Stimulated activated naive CD8-positive, alpha-beta T cell treated with anti-CD3 and anti-CD28 coated beads, Interleukin-15, Interleukin-2, amounts not matched to agents 100 ng/mL and 50 ng/mL, for 24 hours (primary cell): Measurements from ENCODE around the gene LAMA3.

Experiments used
- H3K27ac Mint-ChIP-seq: one replicate; pipeline ENCODE4 v1.8.0; 2021; ENCODE audit warnings: mild to moderate bottlenecking, mixed read lengths
- H3K27me3 Mint-ChIP-seq: one replicate; pipeline ENCODE4 v1.8.0; 2021; ENCODE audit warnings: mixed read lengths
- H3K36me3 Mint-ChIP-seq: one replicate; pipeline ENCODE4 v1.8.0; 2021; ENCODE audit warnings: low read depth, mixed read lengths
- H3K4me1 Mint-ChIP-seq: one replicate; pipeline ENCODE4 v1.8.0; 2021; ENCODE audit warnings: low read depth, mixed read lengths
- H3K4me3 Mint-ChIP-seq: one replicate; pipeline ENCODE4 v1.8.0; 2021; ENCODE audit warnings: mild to moderate bottlenecking, mixed read lengths
- H3K9me3 Mint-ChIP-seq: one replicate; pipeline ENCODE4 v1.8.0; 2021; ENCODE audit warnings: mixed read lengths

LAMA3 gene

GRCh38 chr18:23924813-23925212 is 235.6 kb downstream of the LAMA3 start:
- no peaks in the 10 kb centered on the region for H3K27me3 Mint-ChIP-seq
- no peaks in the 10 kb centered on the region for H3K9me3 Mint-ChIP-seq
- H3K4me3 Mint-ChIP-seq, result no peak overlapping the region
- no peaks in the 10 kb centered on the region for H3K36me3 Mint-ChIP-seq
- peaks cover 15% of the 10 kb centered on the region for H3K4me1 Mint-ChIP-seq
- H3K27ac Mint-ChIP-seq, result no peak overlapping the region

GRCh38 chr18:23926571-23926970 is 237.3 kb downstream of the LAMA3 start:
- no peaks in the 10 kb centered on the region for H3K9me3 Mint-ChIP-seq
- H3K36me3 Mint-ChIP-seq, result no peaks in the 10 kb centered on the region
- H3K27ac Mint-ChIP-seq, result no peak overlapping the region
- peaks cover 20% of the 10 kb centered on the region for H3K4me1 Mint-ChIP-seq
- H3K27me3 Mint-ChIP-seq, result no peaks in the 10 kb centered on the region
- H3K4me3 Mint-ChIP-seq, result no peak overlapping the region

- Mint-ChIP-seq H3K27me3 (no peaks in the 10 kb centered on the region), H3K36me3 (no peaks in the 10 kb centered on the region), H3K4me1 (peaks cover 18% of the 10 kb centered on the region), H3K9me3 (no peaks in the 10 kb centered on the region), H3K27ac (no peak overlapping the region), H3K4me3 (no peak overlapping the region)
Measured at GRCh38 chr18:23927821-23928746, 238.8 kb downstream of the LAMA3 start.

- H3K27ac Mint-ChIP-seq, result no peak overlapping the region
- H3K4me3 Mint-ChIP-seq, result no peak overlapping the region
- H3K4me1 Mint-ChIP-seq, result peaks cover 21% of the 10 kb centered on the region
- no peaks in the 10 kb centered on the region for H3K36me3 Mint-ChIP-seq
- no peaks in the 10 kb centered on the region for H3K9me3 Mint-ChIP-seq
- H3K27me3 Mint-ChIP-seq, result no peaks in the 10 kb centered on the region
Measured at GRCh38 chr18:23929362-23929930, 240.2 kb downstream of the LAMA3 start.

- H3K4me1 Mint-ChIP-seq, result peaks cover 22% of the 10 kb centered on the region
- no peaks in the 10 kb centered on the region for H3K9me3 Mint-ChIP-seq
- H3K36me3 Mint-ChIP-seq, result no peaks in the 10 kb centered on the region
- no peaks in the 10 kb centered on the region for H3K27me3 Mint-ChIP-seq
- no peak overlapping the region for H3K27ac Mint-ChIP-seq
- no peak overlapping the region for H3K4me3 Mint-ChIP-seq
Measured at GRCh38 chr18:23930002-23930401, 240.7 kb downstream of the LAMA3 start.

GRCh38 chr18:23932385-23933067 is 243.3 kb downstream of the LAMA3 start:
- Mint-ChIP-seq H3K36me3 (no peaks in the 10 kb centered on the region), H3K27me3 (no peaks in the 10 kb centered on the region), H3K4me3 (no peak overlapping the region), H3K27ac (no peak overlapping the region), H3K4me1 (peaks cover 41% of the 10 kb centered on the region), H3K9me3 (no peaks in the 10 kb centered on the region)

GRCh38 chr18:23933407-23933806 is 244.2 kb downstream of the LAMA3 start:
- H3K27ac Mint-ChIP-seq, result no peak overlapping the region
- H3K4me3 Mint-ChIP-seq, result no peak overlapping the region
- H3K9me3 Mint-ChIP-seq, result no peaks in the 10 kb centered on the region
- H3K27me3 Mint-ChIP-seq, result no peaks in the 10 kb centered on the region
- H3K4me1 Mint-ChIP-seq, result peaks cover 50% of the 10 kb centered on the region
- H3K36me3 Mint-ChIP-seq, result no peaks in the 10 kb centered on the region

GRCh38 chr18:23934252-23934651 is 245.0 kb downstream of the LAMA3 start:
- Mint-ChIP-seq H3K9me3 (no peaks in the 10 kb centered on the region), H3K4me1 (peaks cover 52% of the 10 kb centered on the region), H3K27ac (no peak overlapping the region), H3K4me3 (no peak overlapping the region), H3K36me3 (no peaks in the 10 kb centered on the region), H3K27me3 (no peaks in the 10 kb centered on the region)

- H3K36me3 Mint-ChIP-seq, result no peaks in the 10 kb centered on the region
- H3K4me1 Mint-ChIP-seq, result peaks cover 49% of the 10 kb centered on the region
- H3K27ac Mint-ChIP-seq, result no peak overlapping the region
- H3K27me3 Mint-ChIP-seq, result no peaks in the 10 kb centered on the region
- no peak overlapping the region for H3K4me3 Mint-ChIP-seq
- no peaks in the 10 kb centered on the region for H3K9me3 Mint-ChIP-seq
Measured at GRCh38 chr18:23934863-23935262, 245.6 kb downstream of the LAMA3 start.

- Mint-ChIP-seq H3K4me3 (no peak overlapping the region), H3K27me3 (no peaks in the 10 kb centered on the region), H3K27ac (no peak overlapping the region), H3K4me1 (peaks cover 45% of the 10 kb centered on the region), H3K36me3 (no peaks in the 10 kb centered on the region), H3K9me3 (no peaks in the 10 kb centered on the region)
Measured at GRCh38 chr18:23935804-23936203, 246.6 kb downstream of the LAMA3 start.

GRCh38 chr18:23936381-23936958 is 247.2 kb downstream of the LAMA3 start:
- Mint-ChIP-seq H3K27me3 (no peaks in the 10 kb centered on the region), H3K4me1 (peaks cover 46% of the 10 kb centered on the region), H3K27ac (no peak overlapping the region), H3K9me3 (no peaks in the 10 kb centered on the region), H3K36me3 (no peaks in the 10 kb centered on the region), H3K4me3 (no peak overlapping the region)

GRCh38 chr18:23938043-23938756 is 248.9 kb downstream of the LAMA3 start:
- H3K4me3 Mint-ChIP-seq, result no peak overlapping the region
- H3K9me3 Mint-ChIP-seq, result no peaks in the 10 kb centered on the region

GRCh38 chr18:23938901-23939341 is 249.7 kb downstream of the LAMA3 start:
- Mint-ChIP-seq H3K27ac (no peak overlapping the region), H3K4me3 (no peak overlapping the region), H3K27me3 (no peaks in the 10 kb centered on the region), H3K36me3 (no peaks in the 10 kb centered on the region), H3K9me3 (no peaks in the 10 kb centered on the region), H3K4me1 (peaks cover 57% of the 10 kb centered on the region)

More at GRCh38 chr18:23938043-23938756, 248.9 kb downstream of the LAMA3 start:
- H3K27ac Mint-ChIP-seq, result no peak overlapping the region
- H3K4me1 Mint-ChIP-seq, result peaks cover 55% of the 10 kb centered on the region
- H3K27me3 Mint-ChIP-seq, result no peaks in the 10 kb centered on the region
- H3K36me3 Mint-ChIP-seq, result no peaks in the 10 kb centered on the region

- H3K9me3 Mint-ChIP-seq, result no peaks in the 10 kb centered on the region
- H3K27me3 Mint-ChIP-seq, result no peaks in the 10 kb centered on the region
- H3K36me3 Mint-ChIP-seq, result no peaks in the 10 kb centered on the region
- H3K4me1 Mint-ChIP-seq, result peaks cover 57% of the 10 kb centered on the region
- no peak overlapping the region for H3K27ac Mint-ChIP-seq
- H3K4me3 Mint-ChIP-seq, result no peak overlapping the region
Measured at GRCh38 chr18:23939366-23939765, 250.1 kb downstream of the LAMA3 start.
